ENCODE results near the gene SHLD2.
"Not testable (repeated sequence)": the region's sequence is repeated elsewhere in the genome, so short reads cannot be mapped to it uniquely, and the experiment has no call there.

Gene SHLD2

GRCh38 chr10:87149020-87149609, 54.1 kb downstream of the SHLD2 start:
- DNase-seq, result not testable (repeated sequence)

- DNase-seq, result not testable (repeated sequence)
Measured at GRCh38 chr10:87151516-87151915, 56.5 kb downstream of the SHLD2 start.

- DNase-seq, result not testable (repeated sequence)
Measured at GRCh38 chr10:87156841-87157240, 61.8 kb downstream of the SHLD2 start.

GRCh38 chr10:87157821-87158220, 62.8 kb downstream of the SHLD2 start:
- not testable (repeated sequence) for DNase-seq

- DNase-seq, result not testable (repeated sequence)
Measured at GRCh38 chr10:87162703-87163293, 67.8 kb downstream of the SHLD2 start.

- DNase-seq, result not testable (repeated sequence)
Measured at GRCh38 chr10:87163414-87163813, 68.4 kb downstream of the SHLD2 start.

GRCh38 chr10:87169857-87170256, 74.9 kb downstream of the SHLD2 start:
- not testable (repeated sequence) for DNase-seq

GRCh38 chr10:87170705-87171104, 75.7 kb downstream of the SHLD2 start:
- not testable (repeated sequence) for DNase-seq

- DNase-seq, result not testable (repeated sequence)
Measured at GRCh38 chr10:87171670-87172069, 76.7 kb downstream of the SHLD2 start.

GRCh38 chr10:87172178-87172577, 77.2 kb downstream of the SHLD2 start:
- not testable (repeated sequence) for DNase-seq

- DNase-seq, result not testable (repeated sequence)
Measured at GRCh38 chr10:87177587-87177986, 82.6 kb downstream of the SHLD2 start.

GRCh38 chr10:87184421-87184820, 89.4 kb downstream of the SHLD2 start:
- DNase-seq, result not testable (repeated sequence)

GRCh38 chr10:87186016-87186415, 91.0 kb downstream of the SHLD2 start:
- not testable (repeated sequence) for DNase-seq

GRCh38 chr10:87187573-87187972, 92.6 kb downstream of the SHLD2 start:
- DNase-seq, result not testable (repeated sequence)

- DNase-seq, result peak; percentile 70
Measured at GRCh38 chr10:87191841-87192240, 96.8 kb downstream of the SHLD2 start.

- DNase-seq, result not testable (repeated sequence)
Measured at GRCh38 chr10:87200924-87201323, 105.9 kb downstream of the SHLD2 start.

- not testable (repeated sequence) for DNase-seq
Measured at GRCh38 chr10:87204801-87205200, 109.8 kb downstream of the SHLD2 start.

GRCh38 chr10:87206922-87207321, 111.9 kb downstream of the SHLD2 start:
- not testable (repeated sequence) for DNase-seq

- DNase-seq, result not testable (repeated sequence)
Measured at GRCh38 chr10:87210309-87210708, 115.3 kb downstream of the SHLD2 start.

- DNase-seq, result not testable (repeated sequence)
Measured at GRCh38 chr10:87211848-87212247, 116.8 kb downstream of the SHLD2 start.

- not testable (repeated sequence) for DNase-seq
Measured at GRCh38 chr10:87213150-87213765, 118.3 kb downstream of the SHLD2 start.

- not testable (repeated sequence) for DNase-seq
Measured at GRCh38 chr10:87213806-87214205, 118.8 kb downstream of the SHLD2 start.

- DNase-seq, result not testable (repeated sequence)
Measured at GRCh38 chr10:87216120-87216519, 121.1 kb downstream of the SHLD2 start.

- DNase-seq, result not testable (repeated sequence)
Measured at GRCh38 chr10:87219370-87219769, 124.4 kb downstream of the SHLD2 start.

Data from NCI-H524 treated with DMSO at 0.1 percent for 48 hours (cell line).